ENCODE data around the gene TIMM17A.

TIMM17A gene

GRCh38 chr1:201933840-201934430 is 21.4 kb upstream of the TIMM17A start:
- TF ChIP-seq GABPA (IDR thresholded peaks at IDR 0.05; ENCODE audit: low read depth) (no peak), REST (IDR thresholded peaks at IDR 0.05; ENCODE audit: insufficient replicate concordance, low read depth) (no peak), CTCF (IDR thresholded peaks at IDR 0.05; ENCODE audit: insufficient read depth, low read length) (no peak), POLR2AphosphoS5 (IDR thresholded peaks at IDR 0.05; ENCODE audit: low read depth) (no peak), SPI1 (IDR thresholded peaks at IDR 0.05; ENCODE audit: borderline replicate concordance, low read depth) (no peak)
- no peak overlapping the region for H3K4me3 ChIP-seq (replicated peaks; ENCODE audit: insufficient read depth, low read length)
- H3K27ac ChIP-seq (replicated peaks): no peak overlapping the region
- peaks cover 11% of the 10 kb centered on the region for H3K27me3 ChIP-seq (ENCODE audit: insufficient read depth, poor library complexity, severe bottlenecking)
- DNase-seq (ENCODE audit: low read depth in 1 of 2, low spot score in 1 of 2): no peak

GRCh38 chr1:201937624-201938213 is 17.6 kb upstream of the TIMM17A start:
- TF ChIP-seq GABPA (IDR thresholded peaks at IDR 0.05; ENCODE audit: low read depth) (no peak), REST (IDR thresholded peaks at IDR 0.05; ENCODE audit: insufficient replicate concordance, low read depth) (no peak), SPI1 (IDR thresholded peaks at IDR 0.05; ENCODE audit: borderline replicate concordance, low read depth) (no peak), POLR2AphosphoS5 (IDR thresholded peaks at IDR 0.05; ENCODE audit: low read depth) (no peak), CTCF (IDR thresholded peaks at IDR 0.05; ENCODE audit: insufficient read depth, low read length) (no peak)
- no peak for DNase-seq (ENCODE audit: low read depth in 1 of 2, low spot score in 1 of 2)

GRCh38 chr1:201938440-201939035 is 16.8 kb upstream of the TIMM17A start:
- TF ChIP-seq SPI1 (IDR thresholded peaks at IDR 0.05; ENCODE audit: borderline replicate concordance, low read depth) (no peak), GABPA (IDR thresholded peaks at IDR 0.05; ENCODE audit: low read depth) (no peak), POLR2AphosphoS5 (IDR thresholded peaks at IDR 0.05; ENCODE audit: low read depth) (no peak), CTCF (IDR thresholded peaks at IDR 0.05; ENCODE audit: insufficient read depth, low read length) (no peak), REST (IDR thresholded peaks at IDR 0.05; ENCODE audit: insufficient replicate concordance, low read depth) (no peak)
- Histone ChIP-seq H3K4me3 (replicated peaks; ENCODE audit: insufficient read depth, low read length) (no peak overlapping the region), H3K27me3 (ENCODE audit: insufficient read depth, poor library complexity, severe bottlenecking) (no peaks in the 10 kb centered on the region), H3K27ac (replicated peaks) (no peak overlapping the region)
- DNase-seq (ENCODE audit: low read depth in 1 of 2, low spot score in 1 of 2): no peak

More at GRCh38 chr1:201937624-201938213, 17.6 kb upstream of the TIMM17A start:
- H3K27ac ChIP-seq (replicated peaks): no peak overlapping the region
- peaks cover 2% of the 10 kb centered on the region for H3K27me3 ChIP-seq (ENCODE audit: insufficient read depth, poor library complexity, severe bottlenecking)
- H3K4me3 ChIP-seq (replicated peaks; ENCODE audit: insufficient read depth, low read length): no peak overlapping the region

Measured in HL-60 (cell line).